Activated naive CD4-positive, alpha-beta T cell treated with anti-CD3 and anti-CD28 coated beads, Interleukin-2, amount 50 U/mL, for 16 hours (primary cell): Measurements from ENCODE around the gene SIGLEC1.

Experiments used
- DNase-seq: peaks from one replicate; pipeline ENCODE4 v3.0.0-alpha.2; 2020

The SIGLEC1 gene

GRCh38 chr20:3744037-3744436 lies 31.6 kb upstream of the SIGLEC1 start:
- no peak for DNase-seq

- no peak for DNase-seq
Observed at GRCh38 chr20:3743251-3743650, 30.9 kb upstream of the SIGLEC1 start.

- no peak for DNase-seq
Observed at GRCh38 chr20:3741836-3742458, 29.5 kb upstream of the SIGLEC1 start.

- no peak for DNase-seq
Observed at GRCh38 chr20:3740615-3741301, 28.4 kb upstream of the SIGLEC1 start.

- no peak for DNase-seq
Observed at GRCh38 chr20:3739926-3740451, 27.6 kb upstream of the SIGLEC1 start.

GRCh38 chr20:3739054-3739925 lies 26.9 kb upstream of the SIGLEC1 start:
- DNase-seq = no peak

GRCh38 chr20:3738111-3739053 lies 26.0 kb upstream of the SIGLEC1 start:
- DNase-seq = no peak

GRCh38 chr20:3735768-3736167 lies 23.4 kb upstream of the SIGLEC1 start:
- DNase-seq = no peak

GRCh38 chr20:3734111-3734843 lies 21.9 kb upstream of the SIGLEC1 start:
- no peak for DNase-seq

GRCh38 chr20:3733119-3733995 lies 21.0 kb upstream of the SIGLEC1 start:
- no peak for DNase-seq

GRCh38 chr20:3732327-3733118 lies 20.1 kb upstream of the SIGLEC1 start, which contains the start of gene HSPA12B:
Gene HSPA12B, plus strand, starts transcription at chr20:3732685. Its CDS starts 5,990 bp downstream, at chr20:3738675.
- DNase-seq = no peak

GRCh38 chr20:3731944-3732326 lies 19.5 kb upstream of the SIGLEC1 start:
- no peak for DNase-seq

GRCh38 chr20:3730803-3731672 lies 18.6 kb upstream of the SIGLEC1 start:
- no peak for DNase-seq

GRCh38 chr20:3729811-3730540 lies 17.6 kb upstream of the SIGLEC1 start:
- DNase-seq = no peak

GRCh38 chr20:3729378-3729777 lies 17.0 kb upstream of the SIGLEC1 start:
- no peak for DNase-seq

GRCh38 chr20:3728876-3729275 lies 16.5 kb upstream of the SIGLEC1 start:
- no peak for DNase-seq

- no peak for DNase-seq
Observed at GRCh38 chr20:3728354-3728753, 16.0 kb upstream of the SIGLEC1 start.
